GM18873 (cell line): ENCODE results near the gene CD93.

ENCODE experiments used
- ATAC-seq: cut with Tn5 transposase; IDR thresholded peaks from one replicate; pipeline ENCODE4 v1.9.1; 2021; ENCODE audit warnings: mild to moderate bottlenecking, moderate library complexity, moderate number of reproducible peaks; ENCODE audit not compliant: unreplicated experiment, low FRiP score

The CD93 gene

GRCh38 chr20:23063581-23063980 is 22.5 kb downstream of the CD93 start:
- no peak for ATAC-seq

DNA sequence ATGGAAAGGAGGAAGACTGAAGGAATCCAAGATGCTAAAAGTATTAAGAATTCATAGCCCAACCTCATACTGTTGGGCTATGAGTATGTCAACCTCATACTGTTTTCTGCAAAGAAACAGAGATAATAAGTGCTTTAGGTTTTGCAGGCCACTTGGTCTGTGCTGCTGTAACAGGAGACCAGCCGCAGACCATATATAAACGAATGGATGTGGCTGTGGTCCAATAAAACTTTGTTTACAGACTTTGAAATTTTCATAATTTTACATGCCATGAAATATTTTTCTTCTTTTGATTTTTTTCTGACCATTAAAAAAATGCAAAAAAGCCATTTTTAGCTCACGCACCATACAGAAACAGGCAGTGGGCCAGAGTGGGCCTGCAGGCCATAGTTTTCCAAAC is 23.0 kb downstream of the CD93 start:
- ATAC-seq = no peak

- no peak for ATAC-seq
Measured at GRCh38 chr20:23062632-23063031, 23.5 kb downstream of the CD93 start.

- no peak for ATAC-seq
Measured at GRCh38 chr20:23061734-23062561, 24.2 kb downstream of the CD93 start.

DNA sequence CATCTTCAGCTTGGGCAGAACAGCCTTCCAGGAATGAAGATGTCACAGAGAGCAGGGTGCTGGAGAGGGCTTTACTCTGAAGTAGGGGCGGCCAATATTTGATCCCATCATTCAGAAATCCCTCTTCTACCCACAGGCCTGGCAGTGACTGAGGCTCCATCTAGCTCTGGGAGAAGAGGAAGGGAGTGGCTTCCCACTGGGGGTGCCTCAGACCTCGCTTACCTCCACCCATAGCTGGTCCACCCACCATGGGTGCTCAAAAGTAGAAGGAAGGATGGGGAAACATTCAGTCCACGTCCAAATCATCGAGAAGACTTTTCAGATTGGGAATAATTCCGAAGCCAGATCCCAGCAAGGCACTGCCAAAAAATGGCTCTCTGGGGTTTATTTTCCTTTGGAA is 24.9 kb downstream of the CD93 start:
- ATAC-seq = no peak

DNA sequence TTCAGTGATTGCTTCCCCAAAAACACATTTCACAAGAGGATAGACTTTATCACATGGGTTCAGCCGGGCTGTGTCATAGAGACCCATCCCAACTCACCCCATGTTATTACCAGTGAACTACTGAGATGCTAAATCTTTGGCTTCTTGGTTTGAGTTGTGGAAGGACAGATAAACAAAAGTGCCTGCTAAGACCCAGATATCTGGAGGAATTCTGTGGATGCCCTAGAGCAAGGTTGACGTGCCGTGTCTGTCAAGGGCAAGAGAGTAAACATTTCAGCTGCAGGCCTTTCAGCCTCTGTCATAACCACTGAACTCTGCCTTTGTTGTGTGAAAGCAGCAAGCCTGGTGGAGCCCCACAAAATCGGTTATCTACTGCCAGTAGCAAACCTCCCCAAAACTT is 25.5 kb downstream of the CD93 start:
- ATAC-seq = no peak

GRCh38 chr20:23059846-23060245 is 26.3 kb downstream of the CD93 start:
- no peak for ATAC-seq

GRCh38 chr20:23059001-23059400 is 27.1 kb downstream of the CD93 start:
- ATAC-seq = no peak

DNA sequence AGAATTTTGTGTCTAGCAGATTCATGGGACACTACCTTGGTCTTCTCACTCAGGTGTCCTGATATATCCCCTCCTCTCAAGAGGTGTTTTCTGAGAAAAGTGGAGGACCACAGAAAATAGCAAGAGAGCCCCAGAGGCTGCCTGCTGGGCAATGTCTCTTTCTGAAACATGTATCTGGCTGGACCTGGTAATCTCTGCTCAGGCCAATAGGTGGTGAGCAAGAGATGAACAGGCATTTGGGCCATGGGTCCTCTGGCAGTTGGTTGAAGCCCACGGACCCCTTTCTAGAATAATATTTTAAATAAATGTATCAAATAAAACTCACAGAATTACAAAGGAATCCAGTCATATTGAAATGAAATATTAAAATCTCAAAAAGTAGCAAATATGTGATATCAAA is 27.9 kb downstream of the CD93 start:
- no peak for ATAC-seq

DNA sequence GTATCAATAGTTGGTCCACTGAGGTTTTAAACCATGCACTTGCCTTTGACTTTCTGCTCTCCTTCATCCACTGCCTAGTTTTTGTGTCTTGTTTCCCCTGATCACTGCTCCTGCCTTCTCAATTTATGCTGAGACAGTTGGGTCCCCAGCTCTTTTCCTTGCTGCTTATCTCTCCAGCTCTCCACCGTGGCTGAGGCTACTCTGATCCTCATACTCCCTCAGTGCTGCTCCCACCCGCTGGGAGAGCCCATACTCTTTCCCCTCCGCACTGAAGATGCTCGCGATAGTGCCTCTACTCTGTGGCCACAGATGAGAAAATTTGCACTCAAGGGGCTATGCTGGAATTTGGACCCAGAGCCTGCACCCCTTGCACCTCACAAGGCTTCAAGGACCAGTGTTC is 33.2 kb downstream of the CD93 start:
- ATAC-seq = no peak

DNA sequence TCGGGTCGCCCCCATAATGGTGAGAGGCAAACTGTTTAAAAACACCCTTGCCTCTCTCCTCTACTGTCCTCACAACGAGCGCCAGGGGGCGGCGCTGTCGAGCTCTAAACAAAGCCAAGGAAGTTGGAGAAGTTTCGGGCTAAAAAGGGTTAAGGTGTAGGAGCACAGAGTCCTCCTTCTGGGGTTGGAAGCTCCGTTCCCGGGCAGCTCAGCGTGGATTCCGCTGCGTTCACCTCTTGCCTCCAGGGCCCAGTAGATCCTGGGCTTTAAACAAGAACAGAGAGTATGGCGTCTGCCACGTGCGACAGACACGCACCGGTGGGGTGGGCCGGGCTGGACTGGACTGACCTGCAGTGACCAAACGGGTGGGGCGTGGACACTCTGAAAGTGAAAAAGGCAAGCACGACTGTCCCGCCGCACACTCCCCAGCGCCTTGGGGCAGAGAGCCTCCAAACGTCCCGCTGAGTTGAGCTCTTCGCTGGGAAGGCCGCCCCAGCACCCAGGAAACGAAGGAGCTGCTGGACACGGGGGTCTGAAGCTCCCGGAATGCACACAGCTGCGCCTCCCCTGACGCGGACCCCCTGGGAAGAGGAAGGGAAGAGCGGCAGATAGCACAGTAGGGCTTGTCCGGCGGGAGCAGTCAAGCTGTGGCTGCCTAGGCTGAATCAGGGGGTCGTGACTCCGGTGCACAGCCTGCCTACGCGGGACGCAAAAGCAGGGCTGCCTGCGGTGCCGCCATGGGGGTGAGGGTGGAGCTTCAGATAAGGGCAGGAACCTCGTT is 35.1 kb downstream of the CD93 start:
- ATAC-seq = no peak

DNA sequence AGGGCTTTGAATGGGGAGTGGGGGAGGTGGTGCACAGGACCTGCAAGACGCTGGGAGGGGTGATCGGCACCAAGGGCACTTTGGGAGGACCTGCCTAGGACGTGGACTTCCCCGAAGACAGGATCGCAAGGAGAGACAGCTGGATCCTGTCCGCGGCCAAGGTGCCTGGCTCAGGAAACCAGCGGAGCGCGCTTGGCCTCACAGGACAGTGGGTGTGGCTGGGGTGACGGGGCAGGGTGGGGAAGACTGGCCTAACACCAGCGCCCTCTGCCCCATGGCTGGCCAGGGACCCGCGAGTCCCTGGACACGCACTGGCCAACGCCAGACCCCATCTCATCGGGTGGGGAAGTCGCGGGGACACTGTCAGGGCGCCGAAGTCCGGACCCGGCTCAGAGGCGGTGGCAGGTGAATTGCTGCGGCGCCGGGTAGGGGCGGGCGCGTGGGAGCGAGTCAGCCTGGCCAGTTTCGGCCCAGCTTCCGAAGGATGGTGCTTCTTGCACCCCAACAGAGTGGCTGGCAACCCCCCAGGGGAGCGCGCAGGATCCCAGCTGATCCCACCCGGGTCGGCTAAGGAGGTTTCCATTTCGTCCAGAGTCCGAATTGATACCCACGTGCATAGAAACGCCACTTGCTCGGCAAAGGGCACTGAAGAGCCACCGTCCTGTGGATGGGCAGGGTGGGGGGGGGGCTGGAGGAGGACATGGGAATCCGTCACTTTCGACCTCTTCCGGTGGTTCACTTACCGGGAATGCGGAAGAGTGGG is 35.9 kb downstream of the CD93 start:
- ATAC-seq = no peak

DNA sequence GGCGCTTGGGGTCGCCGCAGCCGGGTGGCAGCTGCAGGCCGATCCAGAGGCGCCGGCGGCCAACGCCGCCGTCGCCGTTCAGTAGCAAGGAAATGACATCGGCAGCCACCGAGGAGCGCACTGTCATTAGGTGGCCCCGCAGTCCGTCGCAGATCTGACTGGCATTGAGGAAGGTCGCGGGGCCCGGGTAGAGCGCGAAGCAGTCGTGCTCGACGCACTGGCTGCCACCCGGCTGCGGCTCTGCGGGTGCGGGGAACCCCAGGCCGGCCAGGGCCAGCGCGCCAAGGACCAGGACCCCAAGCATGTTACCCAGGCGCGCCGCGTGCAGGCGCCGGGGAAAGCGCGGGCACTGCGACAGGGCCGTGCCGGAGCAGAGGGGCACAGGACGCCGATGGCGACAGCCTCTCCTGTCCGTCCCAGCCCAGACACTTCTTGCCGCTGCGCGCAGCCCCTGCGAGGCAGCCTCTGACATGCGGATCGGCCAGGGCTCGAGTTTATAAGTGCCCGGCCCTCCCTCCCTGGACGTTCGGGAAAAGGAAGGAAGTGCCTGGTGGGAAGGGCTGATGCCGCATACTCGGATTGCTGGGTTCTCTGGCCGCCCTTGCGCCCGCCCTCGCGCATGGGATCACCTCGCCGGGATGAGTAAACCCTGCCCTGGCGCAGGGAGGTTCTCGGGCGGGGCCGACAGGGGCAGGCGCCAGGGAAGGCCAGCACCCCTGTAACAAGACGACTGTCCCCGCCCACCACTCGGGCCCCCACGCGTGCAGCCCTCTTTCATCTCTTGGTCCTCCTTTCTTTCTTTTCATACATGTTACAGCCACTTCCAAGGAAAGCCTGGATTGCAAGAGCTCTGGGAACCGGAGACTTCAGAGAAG is 36.7 kb downstream of the CD93 start, which contains the start of gene THBD:
THBD (minus strand) TSS at position 472 of the 875 bp plus-strand sequence; CDS start at position 304, 168 bp downstream.
- ATAC-seq = no peak

GRCh38 chr20:23048283-23049200 is 37.6 kb downstream of the CD93 start:
- ATAC-seq = no peak

GRCh38 chr20:23047738-23048214 is 38.3 kb downstream of the CD93 start:
- no peak for ATAC-seq

GRCh38 chr20:23047001-23047737 is 39.0 kb downstream of the CD93 start:
- ATAC-seq = no peak

DNA sequence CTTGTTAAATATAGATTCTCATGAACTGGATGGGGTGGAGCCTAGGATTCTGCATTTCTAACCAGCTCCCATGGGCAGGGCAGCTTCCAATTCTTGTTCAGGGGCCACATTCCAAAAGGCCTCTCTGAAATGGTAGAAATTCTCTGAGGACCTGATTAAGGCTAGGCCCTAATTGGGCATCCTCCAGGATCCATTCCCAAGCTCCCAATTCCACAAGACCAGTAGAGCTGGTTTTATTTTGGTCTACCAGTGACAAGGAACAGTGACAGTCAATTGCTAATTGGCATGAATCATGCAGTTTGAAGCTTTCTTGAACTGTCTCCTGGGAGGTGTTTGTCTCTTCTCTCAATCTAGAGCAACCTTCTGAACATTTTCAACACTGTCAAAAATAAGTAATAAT is 39.7 kb downstream of the CD93 start:
- no peak for ATAC-seq

- no peak for ATAC-seq
Measured at GRCh38 chr20:23043376-23043775, 42.7 kb downstream of the CD93 start.
